ENCODE results near the gene PREX1. TPM values are rescaled to one million over a fixed set of nuclear protein-coding genes. Genes with fewer than 3 reads are reported as not detected.

Gene PREX1
- total RNA-seq, 1 donor from 2014 or later = 66.0 TPM

GRCh38 chr20:48797850-48798747 is 29.7 kb downstream of the PREX1 start:
- DNase-seq = peak; percentile 35
- no peaks in the 10 kb centered on the region for H3K27me3 ChIP-seq

GRCh38 chr20:48797275-48797825 is 30.4 kb downstream of the PREX1 start:
- H3K9me3 ChIP-seq = no peaks in the 10 kb centered on the region
- no peak overlapping the region for H3K4me3 ChIP-seq
- ATAC-seq (peak; percentile 63), DNase-seq (peak; percentile 63)
- no peak for TF ChIP-seq CTCF (IDR thresholded peaks at IDR 0.05)
- peaks cover 20% of the 10 kb centered on the region for H3K4me1 ChIP-seq
- H3K27me3 ChIP-seq = no peaks in the 10 kb centered on the region
- intact Hi-C loops (cut with DNase I) = no loop called here
- no peaks in the 10 kb centered on the region for H3K36me3 ChIP-seq
- no peak overlapping the region for H3K27ac ChIP-seq

More at GRCh38 chr20:48797850-48798747, 29.7 kb downstream of the PREX1 start:
- intact Hi-C loops (cut with DNase I) = no loop called here
- H3K4me3 ChIP-seq = no peak overlapping the region
- H3K27ac ChIP-seq = no peak overlapping the region
- no peak for ATAC-seq
- no peak for TF ChIP-seq CTCF (IDR thresholded peaks at IDR 0.05)
- H3K9me3 ChIP-seq = no peaks in the 10 kb centered on the region
- H3K36me3 ChIP-seq = no peaks in the 10 kb centered on the region
- peaks cover 20% of the 10 kb centered on the region for H3K4me1 ChIP-seq

- intact Hi-C loops (cut with DNase I) = no loop called here
- ATAC-seq (no peak), DNase-seq (no peak)
- Histone ChIP-seq H3K27me3 (no peaks in the 10 kb centered on the region), H3K9me3 (no peaks in the 10 kb centered on the region), H3K4me1 (peaks cover 36% of the 10 kb centered on the region), H3K27ac (no peak overlapping the region), H3K4me3 (no peak overlapping the region), H3K36me3 (no peaks in the 10 kb centered on the region)
- no peak for TF ChIP-seq CTCF (IDR thresholded peaks at IDR 0.05)
These were observed 32.1 kb downstream of the PREX1 start for GRCh38 chr20:48795732-48796131.

- H3K4me3 ChIP-seq = no peak overlapping the region
- ATAC-seq = no peak
- H3K27ac ChIP-seq = no peak overlapping the region
- H3K9me3 ChIP-seq = no peaks in the 10 kb centered on the region
- no peaks in the 10 kb centered on the region for H3K36me3 ChIP-seq
- intact Hi-C loops (cut with DNase I) = no loop called here
- no peak for DNase-seq
- no peak for TF ChIP-seq CTCF (IDR thresholded peaks at IDR 0.05)
- H3K4me1 ChIP-seq = peaks cover 43% of the 10 kb centered on the region
- no peaks in the 10 kb centered on the region for H3K27me3 ChIP-seq
These were observed 32.9 kb downstream of the PREX1 start for GRCh38 chr20:48794816-48795457.

- peak; percentile 13 for ATAC-seq
- intact Hi-C loops (cut with DNase I) = no loop called here
- TF ChIP-seq CTCF (IDR thresholded peaks at IDR 0.05) = no peak
- Histone ChIP-seq H3K27ac (no peak overlapping the region), H3K4me1 (peaks cover 38% of the 10 kb centered on the region), H3K4me3 (no peak overlapping the region), H3K36me3 (no peaks in the 10 kb centered on the region), H3K27me3 (no peaks in the 10 kb centered on the region), H3K9me3 (no peaks in the 10 kb centered on the region)
- DNase-seq = peak; percentile 63
These were observed 33.4 kb downstream of the PREX1 start for GRCh38 chr20:48794360-48794759.

All from upper lobe of right lung (tissue), 1 donor.